MM.1S (cell line): Measurements from ENCODE around the gene IQGAP2.

Source experiments
- DNase-seq: peaks from one replicate; pipeline ENCODE4 v3.0.0-alpha.2; 2015
- H2AFZ ChIP-seq: fragments of 300-600 bp; sonication (generic); 2 replicates; pipeline ENCODE4 v1.6.0; 2016; ENCODE audit warnings: antibody characterized with exemption, low read length
- H3F3A ChIP-seq: fragments of 300-600 bp; sonication (generic); 2 replicates; pipeline ENCODE4 v1.6.1; 2016; ENCODE audit warnings: mild to moderate bottlenecking, antibody characterized with exemption, low read length, moderate library complexity, mixed read lengths; ENCODE audit not compliant: insufficient read depth
- H3K27ac ChIP-seq: fragments of 300-600 bp; sonication (generic); 2 replicates; pipeline ENCODE4 v1.5.1; 2016; ENCODE audit warnings: mild to moderate bottlenecking, low read length
- H3K27me3 ChIP-seq: fragments of 300-600 bp; sonication (generic); replicated peaks from 2 replicates; pipeline ENCODE4 v1.6.0; 2016; ENCODE audit warnings: low read length; ENCODE audit not compliant: insufficient read depth
- H3K36me3 ChIP-seq: fragments of 300-600 bp; sonication (generic); replicated peaks from 2 replicates; pipeline ENCODE4 v1.6.1; 2016; ENCODE audit warnings: mild to moderate bottlenecking, low read length, mixed read lengths; ENCODE audit not compliant: insufficient read depth
- H3K4me1 ChIP-seq: fragments of 300-600 bp; sonication (generic); 2 replicates; pipeline ENCODE4 v1.6.1; 2016; ENCODE audit warnings: low read length, mixed read lengths
- H3K4me2 ChIP-seq: fragments of 300-600 bp; sonication (generic); 2 replicates; pipeline ENCODE4 v1.6.0; 2016; ENCODE audit warnings: low read depth, low read length
- H3K4me3 ChIP-seq: fragments of 300-600 bp; sonication (generic); 2 replicates; pipeline ENCODE4 v1.5.1; 2016; ENCODE audit warnings: low read length, mixed read lengths
- H3K79me2 ChIP-seq: fragments of 300-600 bp; sonication (generic); 2 replicates; pipeline ENCODE4 v1.6.1; 2016; ENCODE audit warnings: mixed run types, low read length, mixed read lengths
- H3K9ac ChIP-seq: fragments of 300-600 bp; sonication (generic); 2 replicates; pipeline ENCODE4 v1.6.1; 2016; ENCODE audit warnings: low read length, mixed read lengths
- H3K9me2 ChIP-seq: fragments of 300-600 bp; sonication (generic); replicated peaks from 2 replicates; pipeline ENCODE4 v1.6.1; 2016; ENCODE audit warnings: mild to moderate bottlenecking, low read length, mixed read lengths; ENCODE audit not compliant: insufficient read depth
- H3K9me3 ChIP-seq: fragments of 300-600 bp; sonication (generic); replicated peaks from 2 replicates; pipeline ENCODE4 v1.6.1; 2016; ENCODE audit warnings: mild to moderate bottlenecking, low read length, mixed read lengths; ENCODE audit not compliant: insufficient read depth
- H4K20me1 ChIP-seq: fragments of 300-600 bp; sonication (generic); 2 replicates; pipeline ENCODE4 v1.6.1; 2016; ENCODE audit warnings: mild to moderate bottlenecking, low read length, moderate library complexity, mixed read lengths; ENCODE audit not compliant: insufficient read depth
- CTCF ChIP-seq: fragments of 300-600 bp; sonication (generic); IDR thresholded peaks from 2 replicates; pipeline ENCODE4 v1.5.1; 2016; ENCODE audit warnings: antibody characterized with exemption, low read length, mixed read lengths
- EZH2 ChIP-seq: fragments of 300-600 bp; sonication (generic); optimal IDR thresholded peaks from 2 replicates; pipeline ENCODE3; 2017; ENCODE audit warnings: low read depth, mild to moderate bottlenecking, antibody characterized with exemption, low read length, mixed read lengths
- EZH2phosphoT487 ChIP-seq: fragments of 300-600 bp; sonication (generic); IDR thresholded peaks from 2 replicates; pipeline ENCODE4 v1.6.1; 2018; ENCODE audit warnings: antibody characterized with exemption, low read length

IQGAP2 gene

GRCh38 chr5:76612942-76613341 lies 209.9 kb downstream of the IQGAP2 start:
- Histone ChIP-seq H3K27ac (no peak overlapping the region), H3K9ac (no peak overlapping the region), H3K36me3 (no peaks in the 10 kb centered on the region), H3F3A (no peaks in the 10 kb centered on the region), H3K4me2 (no peak overlapping the region), H3K79me2 (no peaks in the 10 kb centered on the region), H3K4me1 (no peaks in the 10 kb centered on the region), H3K9me2 (no peaks in the 10 kb centered on the region), H3K27me3 (no peaks in the 10 kb centered on the region), H2AFZ (no peak overlapping the region), H4K20me1 (no peaks in the 10 kb centered on the region), H3K4me3 (no peak overlapping the region), H3K9me3 (no peaks in the 10 kb centered on the region)
- TF ChIP-seq CTCF (no peak), EZH2phosphoT487 (no peak), EZH2 (no peak)
- no peak for DNase-seq

- DNase-seq, result no peak
- H3K4me3 ChIP-seq, result no peak overlapping the region
- no peaks in the 10 kb centered on the region for H3K79me2 ChIP-seq
- H3F3A ChIP-seq, result no peaks in the 10 kb centered on the region
- no peaks in the 10 kb centered on the region for H3K4me1 ChIP-seq
- H3K9me3 ChIP-seq, result no peaks in the 10 kb centered on the region
- H3K4me2 ChIP-seq, result no peak overlapping the region
- no peak overlapping the region for H2AFZ ChIP-seq
- no peak overlapping the region for H3K27ac ChIP-seq
- no peaks in the 10 kb centered on the region for H3K9me2 ChIP-seq
- no peaks in the 10 kb centered on the region for H4K20me1 ChIP-seq
- H3K27me3 ChIP-seq, result no peaks in the 10 kb centered on the region
- TF ChIP-seq EZH2 (no peak), CTCF (no peak), EZH2phosphoT487 (no peak)
- no peaks in the 10 kb centered on the region for H3K36me3 ChIP-seq
- no peak overlapping the region for H3K9ac ChIP-seq
Measured at GRCh38 chr5:76615759-76616158, 212.7 kb downstream of the IQGAP2 start.

- Histone ChIP-seq H3K4me1 (no peaks in the 10 kb centered on the region), H3K9ac (no peak overlapping the region), H3K4me2 (no peak overlapping the region), H3K9me3 (no peaks in the 10 kb centered on the region), H3F3A (no peaks in the 10 kb centered on the region), H3K27me3 (no peaks in the 10 kb centered on the region), H3K4me3 (no peak overlapping the region), H3K9me2 (no peaks in the 10 kb centered on the region), H3K27ac (no peak overlapping the region), H2AFZ (no peak overlapping the region), H3K79me2 (no peaks in the 10 kb centered on the region), H4K20me1 (no peaks in the 10 kb centered on the region), H3K36me3 (no peaks in the 10 kb centered on the region)
- TF ChIP-seq EZH2phosphoT487 (no peak), EZH2 (no peak), CTCF (no peak)
- no peak for DNase-seq
Measured at GRCh38 chr5:76616206-76616605, 213.1 kb downstream of the IQGAP2 start.
